Measurements from ENCODE around the gene BCAM.
"Not testable (repeated sequence)": the region's sequence is repeated elsewhere in the genome, so short reads cannot be mapped to it uniquely, and the experiment has no call there.

Gene BCAM

GRCh38 chr19:44856421-44857083, 47.6 kb downstream of the BCAM start:
- H3K4me3 ChIP-seq (replicated peaks; ENCODE audit: low read depth, low read length): no peak overlapping the region
- no peak for DNase-seq (ENCODE audit: low read depth)
- TF ChIP-seq, protein P1, sequence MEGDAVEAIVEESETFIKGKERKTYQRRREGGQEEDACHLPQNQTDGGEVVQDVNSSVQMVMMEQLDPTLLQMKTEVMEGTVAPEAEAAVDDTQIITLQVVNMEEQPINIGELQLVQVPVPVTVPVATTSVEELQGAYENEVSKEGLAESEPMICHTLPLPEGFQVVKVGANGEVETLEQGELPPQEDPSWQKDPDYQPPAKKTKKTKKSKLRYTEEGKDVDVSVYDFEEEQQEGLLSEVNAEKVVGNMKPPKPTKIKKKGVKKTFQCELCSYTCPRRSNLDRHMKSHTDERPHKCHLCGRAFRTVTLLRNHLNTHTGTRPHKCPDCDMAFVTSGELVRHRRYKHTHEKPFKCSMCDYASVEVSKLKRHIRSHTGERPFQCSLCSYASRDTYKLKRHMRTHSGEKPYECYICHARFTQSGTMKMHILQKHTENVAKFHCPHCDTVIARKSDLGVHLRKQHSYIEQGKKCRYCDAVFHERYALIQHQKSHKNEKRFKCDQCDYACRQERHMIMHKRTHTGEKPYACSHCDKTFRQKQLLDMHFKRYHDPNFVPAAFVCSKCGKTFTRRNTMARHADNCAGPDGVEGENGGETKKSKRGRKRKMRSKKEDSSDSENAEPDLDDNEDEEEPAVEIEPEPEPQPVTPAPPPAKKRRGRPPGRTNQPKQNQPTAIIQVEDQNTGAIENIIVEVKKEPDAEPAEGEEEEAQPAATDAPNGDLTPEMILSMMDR (IDR thresholded peaks at IDR 0.05; ENCODE audit: low read length, missing control alignments): no peak

DNA sequence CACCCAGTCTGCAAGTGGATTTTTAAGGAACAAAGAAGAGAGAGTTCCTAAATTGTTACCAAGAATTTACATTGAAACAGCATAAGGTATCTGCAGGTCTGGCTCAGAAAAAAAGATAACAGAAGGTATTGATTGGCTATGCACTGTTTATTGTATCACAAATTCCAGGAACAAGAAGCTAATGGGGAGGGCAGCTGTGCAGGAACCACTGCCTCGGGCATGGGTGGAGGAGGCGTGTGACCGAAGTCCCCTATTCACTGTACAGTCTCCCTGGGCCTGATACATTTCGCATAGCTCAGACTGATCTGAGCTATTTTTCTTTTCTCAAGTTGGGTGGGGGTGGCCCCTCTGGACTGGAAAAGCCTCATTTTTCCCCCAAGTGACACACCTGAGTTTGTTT, 48.9 kb downstream of the BCAM start:
- TF ChIP-seq, protein P1 (IDR thresholded peaks at IDR 0.05; ENCODE audit: low read length, missing control alignments): no peak
- no peak for DNase-seq (ENCODE audit: low read depth)
- H3K4me3 ChIP-seq (replicated peaks; ENCODE audit: low read depth, low read length): no peak overlapping the region

DNA sequence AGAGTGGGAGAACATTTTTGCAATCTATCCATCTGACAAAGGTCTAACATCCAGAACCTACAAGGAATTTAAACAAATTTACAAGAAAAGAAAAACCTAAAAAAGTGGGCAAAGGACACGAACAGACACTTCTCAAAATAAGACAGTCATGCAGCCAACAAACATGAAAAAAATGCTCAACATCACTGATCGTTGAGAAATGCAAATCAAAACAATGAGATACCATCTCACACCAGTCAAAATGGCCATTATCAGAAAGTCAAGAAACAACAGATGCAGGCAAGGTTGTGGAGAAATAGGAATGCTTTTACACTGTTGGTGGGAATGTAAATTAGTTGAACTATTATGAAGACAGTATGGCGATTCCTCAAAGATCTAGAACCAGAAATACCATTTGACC, 52.7 kb downstream of the BCAM start:
- not testable (repeated sequence) for DNase-seq (ENCODE audit: low read depth); H3K4me3 ChIP-seq (replicated peaks; ENCODE audit: low read depth, low read length)

- no peak for DNase-seq (ENCODE audit: low read depth)
- H3K4me3 ChIP-seq (replicated peaks; ENCODE audit: low read depth, low read length): no peak overlapping the region
- TF ChIP-seq, protein P1 (IDR thresholded peaks at IDR 0.05; ENCODE audit: low read length, missing control alignments): no peak
Observed at GRCh38 chr19:44863990-44864389, 55.1 kb downstream of the BCAM start.

DNA sequence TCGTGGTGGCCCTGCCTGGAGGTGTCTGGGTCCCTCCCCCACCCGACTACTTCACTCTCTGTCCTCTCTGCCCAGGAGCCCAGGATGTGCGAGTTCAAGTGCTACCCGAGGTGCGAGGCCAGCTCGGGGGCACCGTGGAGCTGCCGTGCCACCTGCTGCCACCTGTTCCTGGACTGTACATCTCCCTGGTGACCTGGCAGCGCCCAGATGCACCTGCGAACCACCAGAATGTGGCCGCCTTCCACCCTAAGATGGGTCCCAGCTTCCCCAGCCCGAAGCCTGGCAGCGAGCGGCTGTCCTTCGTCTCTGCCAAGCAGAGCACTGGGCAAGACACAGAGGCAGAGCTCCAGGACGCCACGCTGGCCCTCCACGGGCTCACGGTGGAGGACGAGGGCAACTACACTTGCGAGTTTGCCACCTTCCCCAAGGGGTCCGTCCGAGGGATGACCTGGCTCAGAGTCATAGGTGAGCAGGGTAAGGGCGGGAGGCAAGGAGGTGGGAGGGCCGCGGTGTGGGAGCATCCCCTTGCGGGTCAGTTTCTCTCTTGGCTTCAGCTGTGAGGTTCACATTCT, 56.4 kb downstream of the BCAM start:
- H3K4me3 ChIP-seq (replicated peaks; ENCODE audit: low read depth, low read length): no peak overlapping the region
- DNase-seq (ENCODE audit: low read depth): no peak
- TF ChIP-seq, protein P1 (IDR thresholded peaks at IDR 0.05; ENCODE audit: low read length, missing control alignments): no peak

DNA sequence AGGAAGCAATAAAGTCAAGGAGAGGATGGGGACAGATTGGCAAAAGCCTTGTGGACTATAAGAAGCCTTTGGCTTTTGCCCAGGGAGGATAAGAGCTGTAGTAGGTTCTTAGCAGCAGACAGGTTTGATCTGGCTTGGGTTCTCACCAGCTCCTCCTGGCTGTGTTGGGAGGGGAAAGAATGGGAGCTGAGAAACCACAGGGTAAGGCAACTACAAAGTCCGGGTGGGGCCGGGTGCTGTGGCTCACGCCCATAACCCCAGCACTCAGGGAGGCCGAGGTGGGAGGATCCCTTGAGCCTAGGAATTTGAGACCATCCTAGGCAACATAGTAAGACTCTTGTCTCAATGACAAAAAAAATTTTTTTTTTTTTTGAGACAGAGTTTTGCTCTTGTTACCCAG, 57.8 kb downstream of the BCAM start:
- no peak overlapping the region for H3K4me3 ChIP-seq (replicated peaks; ENCODE audit: low read depth, low read length)
- TF ChIP-seq, protein P1 (IDR thresholded peaks at IDR 0.05; ENCODE audit: low read length, missing control alignments): no peak
- DNase-seq (ENCODE audit: low read depth): no peak

- DNase-seq (ENCODE audit: low read depth): no peak
- H3K4me3 ChIP-seq (replicated peaks; ENCODE audit: low read depth, low read length): no peak overlapping the region
- TF ChIP-seq, protein P1 (IDR thresholded peaks at IDR 0.05; ENCODE audit: low read length, missing control alignments): no peak
Observed at GRCh38 chr19:44867578-44867977, 58.7 kb downstream of the BCAM start.
